Fibroblast of villous mesenchyme (primary cell): ENCODE measurements around the gene CXorf49. TPM values are rescaled to one million over a fixed set of nuclear protein-coding genes. Genes with fewer than 3 reads are reported as not detected.

ENCODE experiments used
- DNase-seq: peaks from one replicate; pipeline ENCODE4 v3.0.0-alpha.2; 2010; ENCODE audit warnings: low read depth
- H3K4me3 ChIP-seq: 2 replicates; pipeline ENCODE4 v1.5.1; 2011; ENCODE audit warnings: low read depth, mild to moderate bottlenecking, low read length
- small RNA-seq: library from RNA; depleted of rRNA; stranded (forward); fragments of <200 nt; gene quantifications from one replicate; pipeline ENCODE3, GENCODE V24; 2012
- total RNA-seq: library from RNA; depleted of rRNA; stranded (reverse); fragments of >200 nt; gene quantifications from 2 replicates; pipeline ENCODE4 v1.2.3, GENCODE V29; 2012
- TF ChIP-seq, protein P1 (sequence below): IDR thresholded peaks from 2 replicates; pipeline ENCODE4 v1.5.1; 2012; ENCODE audit warnings: low read depth, mild to moderate bottlenecking, low read length; ENCODE audit not compliant: insufficient read depth

CXorf49 gene
- total RNA-seq, 1 donor = not detected

DNA sequence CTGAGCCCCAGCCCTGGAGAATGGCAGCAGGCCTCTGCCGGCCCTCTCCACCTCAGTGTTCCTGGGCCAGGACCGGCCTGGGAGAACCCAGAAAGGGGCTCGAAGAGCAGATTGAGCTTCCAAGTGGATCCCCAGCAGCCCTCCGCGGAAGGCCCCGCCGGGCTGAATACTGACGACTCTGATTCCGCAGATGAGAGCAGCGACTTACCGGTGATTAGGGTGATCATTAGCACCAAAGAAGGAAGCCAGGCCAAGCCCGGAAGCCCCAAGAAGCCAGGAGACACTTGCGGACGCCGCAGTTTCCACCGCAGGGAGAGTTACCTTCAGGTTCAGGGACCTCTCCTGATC lies 49.9 kb downstream of the CXorf49 start:
- DNase-seq = no peak

DNA sequence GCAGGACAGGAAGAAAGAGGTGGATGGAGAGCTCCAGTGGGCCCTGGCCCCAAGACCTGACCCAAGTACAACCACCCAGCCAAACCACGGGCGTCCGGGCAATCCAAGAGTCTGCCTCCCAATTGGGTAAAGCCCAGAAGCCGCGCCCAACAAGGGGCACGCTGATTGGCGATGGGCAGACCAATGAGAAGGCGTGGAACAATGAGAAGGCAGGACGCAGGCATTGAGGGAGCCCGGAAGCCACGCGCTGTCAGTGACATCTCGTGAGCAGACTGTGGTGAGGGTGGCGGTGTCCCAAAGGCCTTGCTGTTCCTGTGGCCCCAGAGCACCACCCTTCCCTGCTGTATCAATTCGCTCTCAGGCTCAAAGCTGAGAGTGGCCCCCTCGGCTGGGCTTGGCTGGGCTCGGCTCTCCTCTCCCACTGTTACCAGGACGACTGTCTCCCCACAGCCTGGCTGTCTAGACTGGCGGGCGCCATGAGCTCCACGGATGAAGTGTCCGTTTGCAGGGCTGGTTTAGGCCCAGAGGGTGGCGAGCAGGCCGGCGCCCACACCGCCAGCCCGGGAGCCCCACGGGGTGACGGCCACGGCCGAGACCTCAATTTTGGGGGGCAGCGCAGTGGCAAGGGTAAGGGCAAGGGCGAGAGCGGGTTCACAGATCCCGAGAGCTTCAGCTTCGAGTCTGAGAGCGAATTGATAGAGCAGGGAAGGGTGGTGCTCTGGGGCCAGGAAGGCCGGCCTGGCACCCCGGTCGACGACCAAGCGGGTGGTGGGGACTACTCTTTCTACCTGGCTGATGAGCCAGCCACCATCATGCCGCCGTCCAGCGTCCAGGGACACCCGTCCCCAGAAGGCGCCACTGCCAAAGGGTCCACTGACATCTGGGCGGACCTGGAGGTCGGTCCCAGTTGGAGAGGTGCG lies 50.5 kb downstream of the CXorf49 start, which contains the start of gene LOC101059915:
Gene LOC101059915 (plus strand): TSS at position 219 of the 920 bp plus-strand sequence.
- H3K4me3 ChIP-seq = no peak within 1 kb of the TSS
- TF ChIP-seq, protein P1, sequence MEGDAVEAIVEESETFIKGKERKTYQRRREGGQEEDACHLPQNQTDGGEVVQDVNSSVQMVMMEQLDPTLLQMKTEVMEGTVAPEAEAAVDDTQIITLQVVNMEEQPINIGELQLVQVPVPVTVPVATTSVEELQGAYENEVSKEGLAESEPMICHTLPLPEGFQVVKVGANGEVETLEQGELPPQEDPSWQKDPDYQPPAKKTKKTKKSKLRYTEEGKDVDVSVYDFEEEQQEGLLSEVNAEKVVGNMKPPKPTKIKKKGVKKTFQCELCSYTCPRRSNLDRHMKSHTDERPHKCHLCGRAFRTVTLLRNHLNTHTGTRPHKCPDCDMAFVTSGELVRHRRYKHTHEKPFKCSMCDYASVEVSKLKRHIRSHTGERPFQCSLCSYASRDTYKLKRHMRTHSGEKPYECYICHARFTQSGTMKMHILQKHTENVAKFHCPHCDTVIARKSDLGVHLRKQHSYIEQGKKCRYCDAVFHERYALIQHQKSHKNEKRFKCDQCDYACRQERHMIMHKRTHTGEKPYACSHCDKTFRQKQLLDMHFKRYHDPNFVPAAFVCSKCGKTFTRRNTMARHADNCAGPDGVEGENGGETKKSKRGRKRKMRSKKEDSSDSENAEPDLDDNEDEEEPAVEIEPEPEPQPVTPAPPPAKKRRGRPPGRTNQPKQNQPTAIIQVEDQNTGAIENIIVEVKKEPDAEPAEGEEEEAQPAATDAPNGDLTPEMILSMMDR = no peak
- DNase-seq = no peak

More for the DNA sequence above, 49.9 kb downstream of the CXorf49 start:
- TF ChIP-seq, protein P1 = no peak
- H3K4me3 ChIP-seq = no peak overlapping the region

DNA sequence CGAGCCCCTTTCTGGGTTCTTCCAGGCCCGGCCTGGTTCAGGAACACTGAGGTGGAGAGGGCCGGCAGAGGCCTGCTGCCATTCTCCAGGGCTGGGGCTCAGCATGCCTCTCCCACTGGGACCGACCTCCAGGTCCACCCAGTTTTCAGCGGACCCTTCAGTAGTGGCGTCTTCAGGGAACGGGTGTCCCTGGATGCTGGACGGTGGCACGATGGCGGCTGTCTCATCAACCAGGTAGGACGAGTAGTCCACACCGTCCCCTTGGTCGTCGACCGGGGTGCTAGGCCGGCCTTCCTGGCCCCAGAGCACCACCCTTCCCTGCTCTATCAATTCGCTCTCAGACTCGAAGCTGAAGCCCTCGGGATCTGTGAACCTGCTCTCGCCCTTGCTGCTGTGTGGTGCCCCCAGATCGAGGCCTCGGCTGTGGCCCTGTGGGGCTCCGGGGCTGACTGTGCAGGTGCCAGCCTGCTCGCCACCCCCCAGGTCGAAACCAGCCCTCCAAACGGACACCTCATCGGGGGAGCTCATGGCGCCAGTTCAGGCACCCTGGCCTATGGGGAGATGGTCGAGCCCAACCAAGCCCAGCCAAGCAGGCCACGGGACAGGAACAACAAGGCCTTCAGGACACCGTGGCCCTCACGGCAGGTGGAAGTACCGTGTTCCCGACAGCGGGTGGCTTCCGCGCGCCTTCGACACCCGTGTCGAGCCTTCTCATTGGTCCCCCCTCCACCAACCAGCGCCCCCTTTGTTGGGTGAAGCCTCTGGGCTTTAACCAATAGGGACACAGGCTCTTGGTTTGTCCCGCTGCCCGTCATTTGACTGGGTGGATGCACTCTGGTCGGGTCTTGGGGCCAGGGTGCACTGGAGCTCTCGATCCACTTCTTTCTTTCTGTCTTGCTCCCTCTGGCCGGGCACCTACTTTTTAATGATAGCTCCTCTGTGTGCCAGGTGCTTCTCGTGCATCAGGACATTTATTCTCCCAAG lies 51.6 kb downstream of the CXorf49 start:
- H3K4me3 ChIP-seq = no peak overlapping the region
- TF ChIP-seq, protein P1 = no peak
- no peak for DNase-seq

DNA sequence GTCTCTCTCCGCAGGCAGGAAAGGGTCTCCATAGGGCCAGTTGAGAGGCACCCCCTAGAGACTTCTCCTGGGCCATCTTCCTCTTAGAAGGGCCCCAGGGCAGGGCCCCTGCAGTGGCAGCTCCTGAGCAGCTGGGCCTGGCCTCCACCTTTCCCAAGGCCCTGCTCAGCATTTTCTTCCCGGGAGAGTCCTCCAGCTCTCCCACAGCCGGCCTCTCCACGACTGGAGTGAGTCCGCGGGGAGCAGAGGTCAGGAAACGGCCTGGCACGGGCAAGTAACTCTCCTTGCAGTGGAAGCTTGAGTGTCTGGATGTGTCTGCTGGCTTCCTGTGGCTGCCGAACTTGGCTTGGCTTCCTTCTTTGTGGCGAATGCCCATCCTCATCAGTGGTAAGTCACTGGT lies 52.3 kb downstream of the CXorf49 start:
- TF ChIP-seq, protein P1 = no peak
- DNase-seq = no peak
- no peak overlapping the region for H3K4me3 ChIP-seq

DNA sequence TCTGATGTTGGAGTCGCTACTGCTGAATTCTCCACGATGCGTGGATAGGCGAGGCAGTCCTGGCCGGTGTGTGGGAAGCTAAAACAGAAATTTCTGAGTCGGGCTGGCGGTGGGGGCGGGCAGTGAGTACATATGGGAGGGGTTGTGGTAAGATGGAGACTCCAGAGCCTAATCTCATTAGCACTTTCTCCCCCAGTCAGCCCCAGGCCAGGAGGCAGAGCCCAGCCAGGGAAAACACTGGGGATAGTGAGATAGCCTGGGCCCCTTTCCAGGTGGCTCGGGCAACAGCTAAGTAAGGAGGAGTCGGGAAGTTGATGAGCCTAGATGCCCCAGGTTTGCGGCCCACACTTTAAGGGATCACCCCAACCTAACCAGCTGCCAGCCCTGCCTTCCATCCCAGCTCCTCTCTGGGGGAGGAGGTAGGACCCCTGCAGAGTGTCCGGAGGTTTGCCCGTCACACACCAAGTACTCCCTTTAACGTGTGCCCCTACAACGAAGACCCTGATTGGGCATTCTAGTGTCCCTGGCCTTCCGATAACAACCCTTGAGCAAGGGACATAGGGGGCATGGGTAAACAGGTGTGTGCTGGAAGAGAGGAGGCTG lies 53.1 kb downstream of the CXorf49 start:
- TF ChIP-seq, protein P1 = no peak
- no peak for DNase-seq
- H3K4me3 ChIP-seq = no peak overlapping the region

Small RNA genes within 50 kb of the gene (small RNA-seq; reads per million reads assigned to genes)
- gene BX276092.4 (not detected), gene BX276092.6 (not detected), gene BX276092.8 (not detected)

Other genes starting within 250 kb of the CXorf49 start
- gene OGT, start 185.2 kb downstream of the CXorf49 start, total RNA-seq = 124 and 159 TPM in 2 replicates
- 1.6 and 2.6 TPM in 2 replicates for gene GCNA, start 139.8 kb downstream of the CXorf49 start, total RNA-seq
- not detected in 2 replicates for gene CXCR3, start 99.8 kb downstream of the CXorf49 start, total RNA-seq
- not detected in 2 replicates for gene CXorf49B, start 45.1 kb upstream of the CXorf49 start, total RNA-seq
- gene NHSL2, start 192.6 kb upstream of the CXorf49 start, total RNA-seq = 9.7 and 9.9 TPM in 2 replicates